A549 (cell line): ENCODE measurements around the gene CNTNAP2.

Experiments
- CTCF ChIP-seq: fragments of >200 bp; sonication (Bioruptor Twin); formaldehyde crosslinking; IDR thresholded peaks from 3 replicates; pipeline ENCODE4 v1.5.1; 2016
- ESRRA ChIP-seq: fragments of 150-350 bp; IDR thresholded peaks from 2 replicates; pipeline ENCODE4 v1.6.1; 2014; ENCODE audit warnings: mild to moderate bottlenecking, low read length, borderline replicate concordance
- TF ChIP-seq, protein P1 (sequence below): IDR thresholded peaks from 2 replicates; pipeline ENCODE4 v1.6.1; 2012

DNA sequence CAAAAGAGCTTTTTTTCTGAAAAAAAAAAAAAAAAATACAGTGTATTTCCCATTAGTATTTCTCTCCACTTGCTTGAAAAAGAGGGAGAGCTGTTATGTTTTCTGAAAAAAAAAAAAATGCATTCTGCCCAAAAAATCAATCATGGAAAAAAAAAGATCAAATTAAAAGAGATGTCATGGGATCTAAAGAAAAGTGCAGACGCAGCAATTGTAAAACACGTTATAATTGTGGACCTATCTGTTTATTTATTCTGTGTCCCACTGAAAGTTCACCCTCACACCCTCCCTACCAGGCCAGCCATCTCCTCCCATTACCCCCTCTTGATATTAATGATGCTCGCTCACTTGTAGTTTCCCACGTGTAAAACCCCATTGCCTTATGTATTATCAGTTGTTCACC lies 1800.0 kb downstream of the CNTNAP2 start:
- TF ChIP-seq CTCF, result no peak
- TF ChIP-seq ESRRA, result no peak
- TF ChIP-seq, protein P1, sequence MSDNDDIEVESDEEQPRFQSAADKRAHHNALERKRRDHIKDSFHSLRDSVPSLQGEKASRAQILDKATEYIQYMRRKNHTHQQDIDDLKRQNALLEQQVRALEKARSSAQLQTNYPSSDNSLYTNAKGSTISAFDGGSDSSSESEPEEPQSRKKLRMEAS, result no peak
